Ovary (tissue), 3 donors: ENCODE measurements around the gene POLR1C.

ENCODE experiments used
- CTCF ChIP-seq, 3 donors: fragments of 450-650 bp in 2 of 3; fragments of 200-600 bp in 1 of 3; IDR thresholded peaks; one replicate each; pipeline versions ENCODE4 v1.5.1 to v1.8.0; 2016 to 2022; ENCODE audit warnings: antibody characterized with exemption in 3 of 3, mild to moderate bottlenecking in 1 of 3
- POLR2A ChIP-seq: fragments of 450-650 bp; IDR thresholded peaks from one replicate; pipeline ENCODE4 v1.6.1; 2017; ENCODE audit warnings: antibody characterized with exemption, mild to moderate bottlenecking, moderate library complexity
- donor health status: DM: no; HTN: no; CAD: no.

GRCh38 chr6:43500921-43501320, 16.0 kb upstream of the POLR1C start:
- TF ChIP-seq POLR2A, result no peak
- TF ChIP-seq CTCF (IDR thresholded peaks at IDR 0.05), result no peak
